K562 (cell line): ENCODE results near the gene CCR9.

Experiments
- MTA3 ChIP-seq: fragments of 450-650 bp; formaldehyde crosslinking; IDR thresholded peaks from 2 replicates; pipeline ENCODE4 v1.6.1; 2017; ENCODE audit warnings: mild to moderate bottlenecking, borderline replicate concordance
- NCOA6 ChIP-seq: fragments of 450-650 bp; IDR thresholded peaks from 2 replicates; pipeline ENCODE4 v1.6.1; 2017; ENCODE audit warnings: mild to moderate bottlenecking
- NR3C1 ChIP-seq: sonication (generic); formaldehyde crosslinking; IDR thresholded peaks from 2 replicates; pipeline ENCODE4 v1.8.1; 2022; ENCODE audit warnings: missing genetic modification reagents
- SMC3 ChIP-seq: conservative IDR thresholded peaks from 2 replicates; pipeline ENCODE4 v1.6.1; 2011; ENCODE audit warnings: low read depth, low read length, improper control_type of control experiment; ENCODE audit not compliant: insufficient read depth
- TGIF2 ChIP-seq: sonication (generic); formaldehyde crosslinking; IDR thresholded peaks from 2 replicates; pipeline ENCODE4 v1.8.1; 2022; ENCODE audit warnings: mild to moderate bottlenecking, missing genetic modification reagents, moderate library complexity
- ZNF274 ChIP-seq: IDR thresholded peaks from 2 replicates; pipeline ENCODE4 v1.6.1; 2011; ENCODE audit warnings: low read depth, mild to moderate bottlenecking, low read length, moderate library complexity, borderline replicate concordance
- TF ChIP-seq, protein P1 (sequence below), 3 experiments: IDR thresholded peaks in 2 of 3; conservative IDR thresholded peaks in 1 of 3; 2 replicates each; pipeline ENCODE4 v1.5.1; 2011 to 2012; ENCODE audit warnings: low read length in 3 of 3, mild to moderate bottlenecking in 3 of 3, control low read depth in 2 of 3, improper control_type of control experiment in 1 of 3, inconsistent platforms in 1 of 3, low read depth in 1 of 3, mixed read lengths in 1 of 3, moderate library complexity in 1 of 3; ENCODE audit not compliant: insufficient read depth in 2 of 3

DNA sequence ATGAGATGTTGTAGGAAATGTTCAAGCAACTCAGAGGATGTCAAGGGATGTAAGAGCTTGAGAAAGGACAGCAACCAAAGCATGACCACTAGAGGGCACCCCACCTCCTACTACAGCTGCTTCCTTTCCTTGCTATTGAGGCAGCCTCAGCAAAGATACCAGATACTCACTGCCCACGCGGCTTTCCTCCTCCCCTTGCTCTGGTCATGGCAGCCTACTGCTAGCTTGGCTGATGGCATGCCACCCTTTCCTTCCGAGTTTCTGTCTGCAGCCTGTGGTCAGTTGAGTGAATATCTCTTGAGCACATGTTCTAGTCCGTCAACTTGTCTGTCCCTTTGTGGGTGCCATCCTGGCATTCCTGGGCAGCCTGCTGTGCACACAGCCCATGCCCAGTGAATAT, 52.5 kb downstream of the CCR9 start:
- TF ChIP-seq NR3C1 (no peak), SMC3 (peak; percentile 89), MTA3 (no peak), TGIF2 (CRISPR knock-in tag) (no peak), ZNF274 (no peak), NCOA6 (no peak)
- TF ChIP-seq, protein P1, sequence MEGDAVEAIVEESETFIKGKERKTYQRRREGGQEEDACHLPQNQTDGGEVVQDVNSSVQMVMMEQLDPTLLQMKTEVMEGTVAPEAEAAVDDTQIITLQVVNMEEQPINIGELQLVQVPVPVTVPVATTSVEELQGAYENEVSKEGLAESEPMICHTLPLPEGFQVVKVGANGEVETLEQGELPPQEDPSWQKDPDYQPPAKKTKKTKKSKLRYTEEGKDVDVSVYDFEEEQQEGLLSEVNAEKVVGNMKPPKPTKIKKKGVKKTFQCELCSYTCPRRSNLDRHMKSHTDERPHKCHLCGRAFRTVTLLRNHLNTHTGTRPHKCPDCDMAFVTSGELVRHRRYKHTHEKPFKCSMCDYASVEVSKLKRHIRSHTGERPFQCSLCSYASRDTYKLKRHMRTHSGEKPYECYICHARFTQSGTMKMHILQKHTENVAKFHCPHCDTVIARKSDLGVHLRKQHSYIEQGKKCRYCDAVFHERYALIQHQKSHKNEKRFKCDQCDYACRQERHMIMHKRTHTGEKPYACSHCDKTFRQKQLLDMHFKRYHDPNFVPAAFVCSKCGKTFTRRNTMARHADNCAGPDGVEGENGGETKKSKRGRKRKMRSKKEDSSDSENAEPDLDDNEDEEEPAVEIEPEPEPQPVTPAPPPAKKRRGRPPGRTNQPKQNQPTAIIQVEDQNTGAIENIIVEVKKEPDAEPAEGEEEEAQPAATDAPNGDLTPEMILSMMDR (IDR thresholded peaks at IDR 0.05 in 2 of 3, conservative IDR thresholded peaks at IDR 0.05 in 1 of 3; ENCODE audit: insufficient read depth in 2 of 3, low read depth in 1 of 3, low read length in 3 of 3): peak; percentile 93 to 96 (median 95)
